HG02588 (cell line): ENCODE data around the gene LUZP2.

Experiments
- ATAC-seq: cut with Tn5 transposase; IDR thresholded peaks from one replicate; pipeline ENCODE4 v1.9.1; 2021; ENCODE audit warnings: mild to moderate bottlenecking, moderate library complexity; ENCODE audit not compliant: unreplicated experiment

LUZP2 gene

DNA sequence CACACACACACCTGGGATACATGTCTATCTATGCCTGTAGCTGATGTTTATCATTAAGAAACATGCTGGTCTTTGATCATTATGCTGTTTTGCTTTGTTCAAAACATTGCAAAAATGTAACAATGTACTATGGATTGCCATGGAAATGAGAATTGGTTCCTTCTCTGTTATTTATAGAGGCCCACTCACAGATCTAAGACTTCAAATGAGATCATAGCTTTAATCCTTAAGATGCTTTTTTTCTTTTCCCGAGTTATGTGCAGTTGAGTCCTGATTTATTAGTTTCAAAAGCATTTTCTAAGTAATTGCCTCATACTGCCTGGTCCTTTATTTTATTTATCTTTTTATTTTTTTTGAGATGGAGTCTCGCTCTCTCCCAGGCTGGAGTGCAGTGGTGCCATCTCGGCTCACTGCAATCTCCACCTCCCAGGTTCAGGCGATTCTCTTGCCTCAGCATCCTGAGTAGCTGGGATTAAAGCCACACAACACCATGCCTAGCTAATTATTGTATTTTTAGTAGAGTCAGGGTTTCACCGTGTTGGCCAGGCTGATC is 131.4 kb downstream of the LUZP2 start:
- no peak for ATAC-seq

DNA sequence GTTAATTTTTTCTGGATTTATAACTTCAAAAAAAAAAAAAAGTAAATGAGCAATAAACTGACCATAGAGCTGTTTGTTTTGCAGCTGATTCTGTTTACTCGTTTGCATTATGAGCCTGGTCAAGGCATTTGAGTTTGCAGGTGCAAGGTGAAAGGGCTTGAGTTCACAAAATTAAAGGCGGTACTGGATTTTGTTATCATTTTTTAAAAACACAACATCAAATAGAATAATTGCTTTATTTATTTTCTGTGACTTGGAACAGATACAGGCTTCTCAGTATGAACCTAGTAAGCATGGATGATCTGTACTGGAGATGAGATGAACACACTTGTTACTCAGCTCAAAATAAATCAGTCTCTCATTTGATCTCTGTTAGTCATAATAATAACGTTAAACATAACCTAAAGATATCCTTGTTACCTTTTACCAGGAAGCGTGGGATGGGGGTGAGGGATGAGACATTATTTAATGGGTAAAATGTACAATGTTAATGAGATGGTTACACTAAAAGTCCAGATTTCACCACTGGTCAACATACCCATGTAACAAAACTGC is 137.8 kb downstream of the LUZP2 start:
- no peak for ATAC-seq

DNA sequence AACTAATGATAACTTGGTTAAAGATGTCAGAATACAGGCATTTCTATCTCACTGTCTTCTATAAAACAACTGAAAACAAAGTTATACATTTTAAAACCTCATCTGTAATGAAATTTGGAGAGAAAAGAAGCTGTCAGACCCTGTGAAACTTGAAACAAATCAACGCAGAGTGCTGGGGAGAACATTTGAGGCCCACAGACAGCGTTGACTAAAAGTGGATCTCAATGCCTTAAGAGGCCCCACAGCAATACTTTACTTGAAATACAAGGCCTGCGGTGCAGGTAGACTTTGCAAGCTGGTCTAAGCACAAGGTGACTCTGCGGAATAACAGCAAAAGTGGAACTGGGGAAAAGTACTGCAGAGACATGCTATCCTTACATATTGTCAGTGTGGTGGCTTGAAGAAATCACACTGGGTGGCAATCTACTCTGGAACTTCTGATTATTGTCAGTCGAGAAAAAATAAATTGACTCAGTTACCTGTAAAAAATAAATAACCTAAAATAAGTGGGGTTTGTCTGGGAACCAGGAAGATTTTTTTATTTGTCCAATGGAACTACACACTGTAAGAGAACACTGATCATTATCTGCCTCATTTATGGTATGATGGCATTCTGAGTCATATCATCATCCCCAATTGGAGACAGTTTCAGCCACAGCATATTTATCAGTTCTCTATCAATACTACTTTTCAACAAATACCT is 138.9 kb downstream of the LUZP2 start:
- ATAC-seq: no peak

DNA sequence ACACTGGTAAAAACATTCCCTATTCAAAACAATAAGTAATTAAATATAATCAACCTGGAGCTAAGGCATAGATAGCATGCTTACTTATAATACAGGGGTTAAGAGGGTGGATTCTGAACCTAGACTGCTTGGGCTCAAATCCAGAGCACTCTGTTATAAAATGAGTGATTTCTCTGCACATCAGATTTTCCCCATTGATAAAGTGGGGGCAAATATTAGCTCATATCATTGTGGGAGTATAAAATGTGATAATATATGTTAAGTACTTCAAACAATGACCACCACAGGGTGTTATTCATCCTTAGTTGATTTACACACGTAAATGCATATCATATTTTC is 139.4 kb downstream of the LUZP2 start:
- ATAC-seq: no peak

DNA sequence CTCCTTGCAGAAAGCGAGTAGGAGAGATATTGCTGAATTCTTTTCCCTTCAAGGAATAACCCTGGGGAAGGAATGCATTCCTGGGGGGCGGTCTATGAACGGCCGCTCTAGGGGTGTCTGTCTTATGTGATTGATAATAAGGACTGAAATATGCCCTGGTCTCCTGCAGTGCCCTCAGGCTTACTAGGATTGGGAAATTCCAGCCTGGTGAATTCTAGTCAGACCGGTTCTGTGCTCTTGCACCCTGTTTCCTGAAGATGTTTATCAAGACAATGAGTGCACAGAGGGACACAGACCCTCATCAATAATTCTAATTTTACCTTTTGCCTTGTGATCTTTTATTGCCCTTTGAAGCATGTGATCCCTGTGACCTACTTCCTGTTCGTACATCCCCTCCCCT is 140.7 kb downstream of the LUZP2 start:
- no peak for ATAC-seq

DNA sequence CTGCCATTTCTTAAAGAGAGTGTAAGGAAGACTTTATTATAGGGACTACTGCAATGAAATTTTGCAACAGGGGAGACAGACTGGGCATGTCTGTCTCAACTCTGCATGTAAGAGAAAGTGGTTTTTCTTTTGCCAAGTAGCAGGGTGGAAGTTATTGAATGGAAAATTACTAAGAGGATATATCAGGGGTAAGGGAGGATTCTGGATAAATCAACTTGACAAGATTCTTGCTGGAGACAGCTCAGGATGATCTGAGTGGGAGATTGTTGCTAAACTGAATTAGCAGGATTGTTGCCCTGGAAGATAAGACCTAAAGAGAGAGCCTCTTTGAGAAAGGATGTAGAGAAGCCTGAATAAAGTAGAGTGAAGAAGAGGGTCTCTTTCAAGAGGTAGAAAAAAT is 145.8 kb downstream of the LUZP2 start:
- no peak for ATAC-seq

DNA sequence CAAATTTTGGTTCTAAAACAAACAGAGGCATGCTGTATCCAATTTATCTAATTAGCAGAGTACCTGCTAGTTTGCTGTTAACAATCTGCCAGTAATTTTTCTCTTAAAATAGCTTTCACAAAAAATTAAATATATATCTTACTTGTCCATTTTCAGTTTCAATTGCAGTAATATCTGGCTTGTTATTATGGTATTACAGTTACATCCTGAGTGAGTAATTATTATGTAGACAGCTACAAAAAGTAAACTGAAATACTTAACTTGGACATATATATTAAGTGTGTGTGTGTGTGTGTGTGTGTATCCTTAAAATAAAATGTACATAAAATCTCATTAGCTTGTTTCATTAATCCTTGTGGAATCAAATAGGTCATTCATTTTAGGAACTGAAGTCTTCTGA is 148.7 kb downstream of the LUZP2 start:
- no peak for ATAC-seq

DNA sequence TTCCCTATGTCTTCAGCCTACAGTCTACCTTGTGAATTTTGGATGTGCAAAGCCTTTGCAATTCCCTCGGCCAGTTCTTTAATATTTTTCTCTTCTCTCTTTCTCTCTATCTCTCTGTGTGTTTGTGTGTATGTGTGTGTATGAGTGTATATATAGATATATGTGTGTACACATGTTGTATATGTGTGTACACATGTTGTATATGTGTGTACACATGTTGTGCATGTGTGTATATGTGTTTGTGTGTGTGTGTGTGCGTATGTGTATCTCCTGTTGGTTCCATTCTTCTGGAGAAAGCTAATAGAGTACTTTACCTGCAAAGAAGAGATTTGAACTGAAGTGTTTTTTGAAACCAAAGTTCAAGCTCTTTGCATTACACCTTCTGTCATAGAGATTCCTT is 155.0 kb downstream of the LUZP2 start:
- no peak for ATAC-seq

DNA sequence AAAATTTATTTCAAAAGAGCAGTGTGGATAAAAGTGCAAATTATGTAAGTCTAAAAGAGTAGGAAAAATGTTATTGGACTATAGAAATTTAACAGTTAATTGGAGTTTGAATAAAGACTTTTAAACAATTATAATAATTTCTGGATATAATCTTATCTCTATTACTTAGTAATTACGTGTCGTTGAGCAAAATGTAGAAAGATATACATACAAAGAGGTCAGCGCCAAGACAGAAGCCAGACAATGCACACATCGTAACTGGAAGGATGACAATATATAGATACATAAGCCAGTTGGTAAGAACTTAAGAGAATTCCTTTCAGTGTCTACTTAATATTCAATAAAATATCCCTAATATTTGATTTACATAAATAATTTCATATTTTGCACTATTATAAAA is 157.0 kb downstream of the LUZP2 start:
- no peak for ATAC-seq

DNA sequence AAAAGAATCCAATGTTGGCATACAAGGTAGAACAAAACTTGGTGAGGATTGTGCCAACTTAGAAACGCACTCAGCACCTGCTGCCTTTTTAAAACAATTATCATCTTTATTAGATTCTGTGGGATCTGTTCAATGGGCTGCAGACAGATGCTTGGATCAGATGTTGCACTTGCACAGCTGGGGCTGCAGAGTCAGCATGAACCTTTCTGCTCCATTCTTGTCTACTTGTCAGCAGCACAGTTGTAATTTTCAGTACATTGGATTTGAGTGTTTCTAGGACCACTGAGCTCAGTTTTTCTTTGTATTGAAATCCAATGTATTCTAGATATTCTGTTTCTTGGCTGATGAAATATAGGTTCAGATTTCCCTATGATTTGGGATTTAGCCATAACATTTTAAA is 164.5 kb downstream of the LUZP2 start:
- no peak for ATAC-seq

DNA sequence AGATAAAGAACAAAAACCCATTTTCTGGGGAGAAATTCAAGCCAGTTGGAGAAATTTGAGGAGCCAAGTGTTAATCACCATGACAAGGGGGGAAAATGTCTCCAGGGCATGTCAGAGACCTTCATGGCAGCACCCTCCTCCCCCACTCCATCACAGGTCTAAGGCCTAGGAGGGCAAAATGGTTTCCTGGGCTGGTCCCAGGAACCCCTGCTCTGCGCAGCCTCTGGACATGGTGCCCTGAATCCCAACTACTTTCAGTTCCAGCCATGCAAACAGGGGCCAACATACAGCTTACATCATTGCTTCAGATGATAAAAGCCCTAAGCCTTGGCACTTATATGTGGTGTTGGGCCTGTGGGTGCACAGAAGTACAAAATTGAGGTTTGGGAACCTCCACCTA is 167.5 kb downstream of the LUZP2 start:
- ATAC-seq: no peak

DNA sequence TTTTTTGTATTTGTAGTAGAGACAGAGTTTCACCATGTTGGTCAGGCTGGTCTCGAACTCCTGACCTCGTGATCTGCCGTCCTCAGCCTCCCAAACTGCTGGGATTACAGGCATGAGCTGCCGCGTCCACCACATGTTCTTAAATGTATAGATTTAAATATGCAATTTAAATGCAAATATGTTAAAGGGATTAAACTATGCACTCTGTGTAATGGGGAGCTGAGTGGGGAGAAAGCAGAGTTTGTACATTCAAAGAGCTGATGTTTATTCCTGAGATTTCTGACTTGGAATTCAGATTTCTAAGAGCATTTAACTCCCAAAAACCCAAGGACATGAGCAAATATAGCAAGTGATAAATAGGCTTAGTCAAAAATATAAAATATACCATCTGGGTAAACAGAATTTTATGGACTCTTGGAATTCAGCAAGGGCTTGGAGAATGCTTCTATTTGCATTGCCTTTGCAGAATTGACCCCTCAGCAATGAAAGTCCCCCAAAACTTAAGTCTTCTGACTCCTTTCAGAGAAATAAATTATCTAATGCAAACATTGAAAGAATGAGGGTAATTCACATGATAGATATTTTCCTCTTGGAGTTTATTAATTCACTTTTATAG is 170.6 kb downstream of the LUZP2 start:
- ATAC-seq: no peak

DNA sequence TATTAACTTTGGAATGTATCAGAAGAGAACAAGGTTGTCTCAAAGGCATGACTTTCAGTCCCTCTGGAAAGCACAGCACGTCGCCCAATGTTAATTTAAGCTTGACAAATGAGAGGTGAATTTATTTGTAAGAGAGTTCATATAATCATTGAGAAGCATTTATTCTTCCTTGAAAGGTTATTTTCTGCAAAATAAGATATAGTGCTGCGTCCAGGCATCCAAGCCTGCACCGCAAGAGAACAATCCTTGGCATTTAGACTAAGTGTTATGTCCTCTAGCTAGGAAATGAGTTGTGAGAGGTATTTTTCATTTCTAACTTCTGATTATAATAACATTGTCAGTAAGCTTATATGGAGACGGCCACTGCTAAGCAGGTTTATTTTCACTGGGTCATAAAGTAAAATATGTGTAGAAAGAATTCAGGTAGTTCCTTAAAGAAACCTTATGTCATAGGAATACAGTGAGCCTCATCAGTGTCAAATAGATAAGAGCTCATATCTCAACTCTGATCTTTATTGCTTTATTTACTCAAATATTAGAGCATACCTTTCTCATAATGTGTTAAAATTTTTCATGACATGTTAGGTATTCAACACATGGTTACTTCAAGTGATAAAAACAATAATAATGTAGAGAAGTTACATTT is 182.0 kb downstream of the LUZP2 start:
- ATAC-seq: no peak

DNA sequence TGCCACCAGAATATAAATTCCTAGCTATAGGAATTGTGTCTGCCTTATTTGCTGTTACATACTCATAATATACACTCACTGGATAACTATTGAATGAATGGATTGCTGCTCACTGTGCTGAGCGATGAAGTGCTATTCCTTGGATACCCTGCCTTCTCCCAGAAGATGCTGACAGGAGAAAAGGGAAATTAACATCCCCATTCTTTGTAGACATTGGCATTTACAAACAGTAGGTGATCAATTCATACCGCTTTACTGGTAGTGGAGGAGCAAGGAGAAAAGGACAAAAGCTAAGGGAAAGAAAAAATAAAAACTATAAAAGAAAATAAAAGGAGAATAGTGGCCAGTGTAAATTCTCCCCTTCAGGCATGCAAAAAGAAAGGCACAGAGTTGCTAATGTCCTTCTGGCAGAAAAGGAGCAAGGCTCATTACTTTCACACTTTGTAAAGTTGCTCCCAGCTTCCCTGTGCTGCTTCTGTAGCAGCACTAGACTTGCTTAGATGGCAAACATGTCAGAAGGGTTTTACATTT is 183.0 kb downstream of the LUZP2 start:
- ATAC-seq: no peak

DNA sequence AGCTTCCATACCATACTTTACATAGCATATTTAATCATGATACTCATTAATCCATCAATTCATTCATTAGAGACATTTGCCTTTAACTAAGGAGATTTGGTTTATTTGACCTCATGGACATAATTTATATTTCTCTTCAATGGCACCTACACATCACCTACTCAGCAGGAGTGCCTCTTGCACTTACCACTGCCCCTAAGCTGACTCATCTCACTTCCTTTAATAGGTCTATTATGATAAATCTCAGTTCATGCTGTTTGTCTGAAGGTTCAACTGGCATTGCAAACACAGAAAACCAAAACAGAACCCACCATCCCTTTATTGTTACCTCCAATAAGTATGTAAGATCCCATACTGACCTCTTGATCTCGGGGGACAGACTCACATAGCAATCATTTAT is 186.7 kb downstream of the LUZP2 start:
- no peak for ATAC-seq

DNA sequence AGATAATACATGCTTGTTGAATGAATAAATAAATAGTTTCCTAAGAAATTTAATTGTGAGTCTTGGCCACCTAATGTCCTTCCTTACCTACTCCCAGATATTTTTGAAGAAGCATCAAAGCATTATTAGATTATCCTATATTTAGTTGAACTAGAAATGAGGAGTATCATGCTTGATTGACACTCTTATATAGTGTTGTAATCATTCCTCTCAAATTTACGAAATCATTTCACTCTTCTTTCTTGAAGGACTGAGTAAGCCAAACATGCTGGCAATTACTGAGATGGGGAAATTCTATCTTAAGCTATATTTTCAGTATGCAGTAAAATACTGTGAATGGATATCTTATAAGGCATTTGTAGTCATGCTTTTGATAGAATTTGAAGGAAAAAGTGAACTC is 189.0 kb downstream of the LUZP2 start:
- no peak for ATAC-seq

DNA sequence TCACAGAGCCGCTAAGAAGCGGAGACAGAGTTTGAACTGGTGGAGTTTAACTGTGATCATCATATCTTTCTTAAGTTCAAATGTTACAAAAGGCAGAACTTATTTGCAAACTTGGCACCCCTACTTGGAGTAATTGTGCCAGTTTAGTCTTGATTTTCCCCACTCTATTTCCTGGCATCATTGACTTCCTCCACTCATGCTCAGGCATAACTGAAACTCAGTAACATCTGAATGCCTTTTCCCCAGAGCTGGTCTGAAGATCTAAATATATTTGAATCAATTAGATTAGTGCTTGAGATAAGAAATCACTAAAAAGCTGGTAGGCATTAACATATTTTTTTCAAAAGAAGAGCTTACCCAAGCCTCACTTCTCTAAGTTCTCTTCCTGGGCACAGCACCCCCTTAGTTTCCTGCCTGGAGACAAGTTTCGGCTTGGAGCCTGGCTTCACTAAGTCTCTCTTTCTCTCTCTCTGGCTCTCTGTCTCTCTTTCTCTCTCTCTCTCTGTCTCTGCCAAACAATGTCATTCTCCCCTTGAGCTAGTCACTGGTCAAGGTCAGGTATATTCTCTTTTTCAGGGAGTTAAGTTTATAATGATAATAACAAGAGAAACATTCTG is 190.8 kb downstream of the LUZP2 start:
- no peak for ATAC-seq

DNA sequence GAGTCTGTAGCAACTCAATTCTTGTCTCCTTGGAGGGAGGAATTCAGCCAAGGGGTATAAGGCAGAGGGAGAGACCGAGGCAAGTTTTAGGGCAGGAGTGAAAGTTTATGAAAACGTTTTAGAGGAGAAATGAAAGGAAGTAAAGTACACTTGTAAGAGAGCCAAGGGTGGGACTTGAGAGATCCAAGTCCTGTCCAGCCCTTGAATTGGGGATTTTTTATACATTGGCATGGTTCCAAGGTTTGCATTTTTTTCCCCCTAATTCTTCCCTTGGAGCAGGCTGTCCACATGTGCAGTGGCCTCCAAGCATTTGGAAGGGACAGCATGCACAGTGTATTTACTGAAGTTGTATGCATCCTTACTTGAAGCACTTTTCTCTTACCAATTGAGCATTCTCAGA is 192.1 kb downstream of the LUZP2 start:
- ATAC-seq: no peak

DNA sequence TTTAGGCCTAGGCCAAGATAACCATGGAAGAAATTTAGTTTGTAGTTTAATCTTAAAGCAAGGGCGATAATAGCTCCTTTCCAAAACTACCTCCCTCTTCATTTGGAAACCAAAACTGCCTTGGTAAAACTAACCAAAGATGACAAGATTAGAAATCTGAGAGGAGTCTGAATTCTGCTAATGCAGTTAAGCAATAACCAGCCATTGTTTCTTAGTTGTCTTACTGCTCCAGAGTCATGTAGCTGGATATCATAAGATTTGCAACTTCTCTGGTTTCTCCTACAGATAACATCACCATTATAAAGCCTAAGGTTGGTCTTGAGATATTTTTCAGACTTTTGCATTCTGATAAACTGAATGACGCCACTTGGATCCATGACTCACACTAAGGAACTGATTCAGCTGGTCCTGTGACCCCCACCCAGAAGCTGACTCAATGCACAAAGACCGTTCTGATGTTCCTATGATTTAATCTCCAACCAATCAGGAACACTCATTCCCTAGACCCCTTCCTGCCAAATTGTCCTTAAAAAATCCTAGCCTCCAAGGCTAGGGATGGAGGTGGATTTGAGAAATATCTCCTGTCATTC is 200.8 kb downstream of the LUZP2 start:
- ATAC-seq: no peak

DNA sequence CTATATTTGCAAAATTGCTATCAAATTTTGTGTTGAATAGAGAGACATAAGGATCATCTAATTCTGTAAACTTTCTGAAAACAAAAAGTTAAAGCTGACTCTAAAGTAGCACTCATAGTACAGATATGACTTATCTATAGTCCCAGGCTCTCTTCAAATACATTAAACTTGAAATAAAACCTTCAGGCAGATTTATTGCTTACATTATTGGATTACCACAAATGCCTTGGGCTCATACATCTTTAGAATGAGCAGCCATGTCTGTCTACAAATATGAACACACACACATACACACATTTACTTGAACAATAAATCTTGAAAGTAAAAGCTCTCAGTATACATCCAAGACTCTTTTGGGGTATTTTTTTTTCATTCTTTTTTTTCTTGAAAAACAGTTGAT is 207.9 kb downstream of the LUZP2 start:
- no peak for ATAC-seq

DNA sequence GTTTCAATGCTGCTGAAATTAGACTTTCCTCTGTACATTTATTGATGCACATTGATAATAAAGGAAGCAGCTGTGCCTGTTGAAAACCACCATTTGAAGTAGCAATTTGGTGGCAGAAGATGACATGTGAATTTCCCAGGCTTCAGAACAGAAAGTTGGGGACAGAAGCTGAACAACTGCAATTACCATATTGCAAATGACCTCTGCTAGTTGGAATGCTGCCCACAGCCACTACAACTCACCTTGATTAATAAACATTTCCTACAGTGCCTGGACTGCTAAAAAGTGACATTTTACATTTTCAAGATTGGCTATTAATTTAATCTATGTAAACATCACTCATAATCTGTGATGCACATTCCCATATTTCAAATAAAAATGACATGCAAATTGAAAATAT is 208.6 kb downstream of the LUZP2 start:
- no peak for ATAC-seq
